Stimulated activated naive CD4-positive, alpha-beta T cell (primary cell): ENCODE data around the gene ENOX1.

Experiments used
- DNase-seq, 6 experiments: peaks; one replicate each; lab custom pipeline; 2025; lab: John Stamatoyannopoulos, UW

The ENOX1 gene

GRCh38 chr13:43669964-43670363, 116.8 kb downstream of the ENOX1 start:
- no peak for DNase-seq

GRCh38 chr13:43669101-43669500, 117.7 kb downstream of the ENOX1 start:
- no peak for DNase-seq

GRCh38 chr13:43666403-43666802, 120.4 kb downstream of the ENOX1 start:
- no peak for DNase-seq

GRCh38 chr13:43665388-43665787, 121.4 kb downstream of the ENOX1 start:
- DNase-seq = no peak

- no peak for DNase-seq
Observed at GRCh38 chr13:43664700-43665191, 122.0 kb downstream of the ENOX1 start.

- DNase-seq = no peak
Observed at GRCh38 chr13:43663474-43664090, 123.2 kb downstream of the ENOX1 start.

GRCh38 chr13:43662976-43663375, 123.8 kb downstream of the ENOX1 start:
- DNase-seq = no peak

- DNase-seq = no peak
Observed at GRCh38 chr13:43661161-43661830, 125.5 kb downstream of the ENOX1 start.

- no peak for DNase-seq
Observed at GRCh38 chr13:43657485-43657884, 129.3 kb downstream of the ENOX1 start.

- DNase-seq = no peak
Observed at GRCh38 chr13:43653980-43654379, 132.8 kb downstream of the ENOX1 start.

GRCh38 chr13:43653395-43653794, 133.4 kb downstream of the ENOX1 start:
- DNase-seq = no peak

- no peak for DNase-seq
Observed at GRCh38 chr13:43652760-43653159, 134.0 kb downstream of the ENOX1 start.

GRCh38 chr13:43650882-43651281, 135.9 kb downstream of the ENOX1 start:
- DNase-seq = no peak

GRCh38 chr13:43648733-43649132, 138.0 kb downstream of the ENOX1 start:
- DNase-seq = no peak

- no peak for DNase-seq
Observed at GRCh38 chr13:43647471-43647870, 139.3 kb downstream of the ENOX1 start.

- DNase-seq = no peak
Observed at GRCh38 chr13:43640476-43640875, 146.3 kb downstream of the ENOX1 start.

- DNase-seq = no peak
Observed at GRCh38 chr13:43631106-43631505, 155.7 kb downstream of the ENOX1 start.

GRCh38 chr13:43629691-43630480, 156.9 kb downstream of the ENOX1 start:
- DNase-seq = no peak

- DNase-seq = no peak
Observed at GRCh38 chr13:43626994-43627393, 159.8 kb downstream of the ENOX1 start.

- no peak for DNase-seq
Observed at GRCh38 chr13:43614063-43614462, 172.7 kb downstream of the ENOX1 start.

GRCh38 chr13:43611281-43612273, 175.2 kb downstream of the ENOX1 start:
- DNase-seq = no peak
